IMR-90 (cell line): ENCODE results near the gene ZMIZ1. TPM values are rescaled to one million over a fixed set of nuclear protein-coding genes. Genes with fewer than 3 reads are reported as not detected.

Source experiments
- ATAC-seq: fragments of 200-7000 bp; cut with Tn5 transposase; 2 replicates; pipeline ENCODE4 v1.9.1; 2020; ENCODE audit warnings: low read depth, mild to moderate bottlenecking, moderate library complexity
- BruUV-seq: library from RNA; stranded (reverse); fragments of 400-500 nt; replicated peaks from 2 replicates; lab custom pipeline; 2021; lab: Mats Ljungman, UMichigan
- CTCF ChIA-PET: fragments of 300-600 bp; formaldehyde crosslinking; extraction: SDS; loops from one replicate; lab custom pipeline; 2021; ENCODE audit warnings: antibody characterized with exemption; lab: Yijun Ruan, JAX
- POLR2A ChIA-PET: fragments of 300-600 bp; sonication (Branson Sonifier 250); formaldehyde crosslinking; loops from one replicate; lab custom pipeline; 2022; ENCODE audit warnings: antibody characterized with exemption; ENCODE audit not compliant: unreplicated experiment; lab: Charles Lee
- DNase-seq: peaks from one replicate; pipeline ENCODE4 v3.0.0; 2013
- H2AFZ ChIP-seq: replicated peaks from 2 replicates; pipeline ENCODE3; 2013; ENCODE audit warnings: low read length, mild to moderate bottlenecking; ENCODE audit not compliant: poor library complexity
- H2AK5ac ChIP-seq: 2 replicates; pipeline ENCODE4 v1.6.1; 2013; ENCODE audit warnings: low read depth, low read length, inconsistent platforms
- H2AK9ac ChIP-seq: replicated peaks from 2 replicates; pipeline ENCODE3; 2013; ENCODE audit warnings: mild to moderate bottlenecking, low read depth, low read length, moderate library complexity; ENCODE audit not compliant: poor library complexity
- H2BK120ac ChIP-seq: 2 replicates; pipeline ENCODE4 v1.6.1; 2013; ENCODE audit warnings: low read depth, low read length, inconsistent platforms
- H2BK15ac ChIP-seq: 3 replicates; pipeline ENCODE4 v1.6.1; 2013; ENCODE audit warnings: low read depth, low read length, inconsistent platforms
- H2BK20ac ChIP-seq: 2 replicates; pipeline ENCODE4 v1.6.1; 2013; ENCODE audit warnings: low read depth, mild to moderate bottlenecking, inconsistent platforms, low read length, moderate library complexity
- H2BK5ac ChIP-seq: 2 replicates; pipeline ENCODE4 v1.6.1; 2013; ENCODE audit warnings: mild to moderate bottlenecking, low read depth, low read length, inconsistent platforms; ENCODE audit not compliant: poor library complexity, severe bottlenecking
- H3K14ac ChIP-seq: replicated peaks from 2 replicates; pipeline ENCODE4 v1.6.1; 2013; ENCODE audit warnings: low read depth, low read length, inconsistent platforms
- H3K18ac ChIP-seq: 2 replicates; pipeline ENCODE4 v1.6.1; 2013; ENCODE audit warnings: low read depth, low read length, control low read depth
- H3K23ac ChIP-seq: 2 replicates; pipeline ENCODE4 v1.6.1; 2013; ENCODE audit warnings: low read depth, low read length, inconsistent platforms
- H3K27ac ChIP-seq: 2 replicates; pipeline ENCODE4 v1.5.1; 2013; ENCODE audit warnings: mild to moderate bottlenecking, control low read depth, low read length; ENCODE audit not compliant: insufficient read depth
- H3K27me3 ChIP-seq: 2 replicates; pipeline ENCODE4 v1.6.1; 2013; ENCODE audit warnings: low read length; ENCODE audit not compliant: control insufficient read depth, insufficient read depth
- H3K36me3 ChIP-seq: 2 replicates; pipeline ENCODE4 v1.6.1; 2013; ENCODE audit warnings: low read length, mixed read lengths; ENCODE audit not compliant: control insufficient read depth, insufficient read depth
- H3K4ac ChIP-seq: 2 replicates; pipeline ENCODE4 v1.6.1; 2013; ENCODE audit warnings: low read depth, low read length, inconsistent platforms
- H3K4me1 ChIP-seq: 2 replicates; pipeline ENCODE4 v1.6.1; 2013; ENCODE audit warnings: low read length, mixed read lengths; ENCODE audit not compliant: control insufficient read depth, insufficient read depth
- H3K4me2 ChIP-seq: 2 replicates; pipeline ENCODE4 v1.6.1; 2013; ENCODE audit warnings: low read depth, mild to moderate bottlenecking, control low read depth, low read length, moderate library complexity
- H3K4me3 ChIP-seq: 2 replicates; pipeline ENCODE4 v1.5.1; 2013; ENCODE audit warnings: low read depth, mild to moderate bottlenecking, control low read depth, low read length, moderate library complexity; ENCODE audit not compliant: insufficient read depth
- H3K56ac ChIP-seq: 2 replicates; pipeline ENCODE4 v1.6.1; 2013; ENCODE audit warnings: low read length, inconsistent platforms; ENCODE audit not compliant: insufficient read depth; ENCODE audit errors: extremely low read depth
- H3K79me1 ChIP-seq, 2 experiments: 2 replicates each; pipeline ENCODE4 v1.6.1; 2013; ENCODE audit warnings: low read length in 2 of 2, inconsistent platforms in 1 of 2, low read depth in 1 of 2
- H3K9ac ChIP-seq: 2 replicates; pipeline ENCODE4 v1.6.1; 2013; ENCODE audit warnings: low read depth, low read length, control low read depth
- H3K9me1 ChIP-seq: 2 replicates; pipeline ENCODE4 v1.6.1; 2013; ENCODE audit warnings: low read length, inconsistent platforms; ENCODE audit not compliant: insufficient read depth
- H3K9me3 ChIP-seq: 2 replicates; pipeline ENCODE4 v1.6.1; 2013; ENCODE audit warnings: low read length; ENCODE audit not compliant: control insufficient read depth, insufficient read depth
- H4K20me1 ChIP-seq: 2 replicates; pipeline ENCODE4 v1.6.1; 2013; ENCODE audit warnings: low read length, inconsistent platforms; ENCODE audit not compliant: insufficient read depth
- H4K5ac ChIP-seq: 2 replicates; pipeline ENCODE4 v1.6.1; 2013; ENCODE audit warnings: mild to moderate bottlenecking, low read depth, low read length, control low read depth
- H4K8ac ChIP-seq, 2 experiments: 2 replicates each; pipeline ENCODE4 v1.6.1; 2013; ENCODE audit warnings: low read depth in 2 of 2, low read length in 2 of 2, control low read depth in 1 of 2, inconsistent platforms in 1 of 2
- H4K91ac ChIP-seq: 2 replicates; pipeline ENCODE4 v1.6.1; 2013; ENCODE audit warnings: low read depth, low read length, inconsistent platforms; ENCODE audit not compliant: insufficient read depth
- BHLHE40 ChIP-seq: fragments of 150-350 bp; IDR thresholded peaks from 2 replicates; pipeline ENCODE4 v1.6.1; 2016; ENCODE audit warnings: mild to moderate bottlenecking, low read depth, low read length
- CEBPB ChIP-seq: IDR thresholded peaks from 2 replicates; pipeline ENCODE4 v1.6.1; 2012; ENCODE audit warnings: low read depth, low read length, improper control_type of control experiment
- CTCF ChIP-seq: conservative IDR thresholded peaks from 2 replicates; pipeline ENCODE4 v1.5.1; 2012; ENCODE audit warnings: mild to moderate bottlenecking, low read depth, low read length, improper control_type of control experiment
- ELK1 ChIP-seq: fragments of 150-350 bp; IDR thresholded peaks from 2 replicates; pipeline ENCODE4 v1.6.1; 2016; ENCODE audit warnings: low read depth, mild to moderate bottlenecking, low read length, moderate library complexity, borderline replicate concordance
- FOS ChIP-seq: fragments of 150-350 bp; IDR thresholded peaks from 2 replicates; pipeline ENCODE4 v1.6.1; 2016; ENCODE audit warnings: low read depth, low read length
- MAFK ChIP-seq: IDR thresholded peaks from 2 replicates; pipeline ENCODE4 v1.6.1; 2012; ENCODE audit warnings: low read depth, low read length, improper control_type of control experiment
- MAZ ChIP-seq: IDR thresholded peaks from 2 replicates; pipeline ENCODE4 v1.6.1; 2012; ENCODE audit warnings: low read depth, mild to moderate bottlenecking, low read length, improper control_type of control experiment, moderate library complexity, borderline replicate concordance
- MXI1 ChIP-seq: IDR thresholded peaks from 2 replicates; pipeline ENCODE4 v1.6.1; 2012; ENCODE audit warnings: low read depth, mild to moderate bottlenecking, low read length, moderate library complexity, borderline replicate concordance
- NFE2L2 ChIP-seq: fragments of 150-350 bp; IDR thresholded peaks from 2 replicates; pipeline ENCODE4 v1.6.1; 2016; ENCODE audit warnings: low read depth, mild to moderate bottlenecking, low read length
- POLR2A ChIP-seq: IDR thresholded peaks from 2 replicates; pipeline ENCODE4 v1.6.1; 2012; ENCODE audit warnings: mild to moderate bottlenecking, low read depth, low read length
- RAD21 ChIP-seq: IDR thresholded peaks from 2 replicates; pipeline ENCODE4 v1.6.1; 2012; ENCODE audit warnings: low read length, improper control_type of control experiment
- RCOR1 ChIP-seq: IDR thresholded peaks from 2 replicates; pipeline ENCODE4 v1.6.1; 2012; ENCODE audit warnings: mild to moderate bottlenecking, low read length, improper control_type of control experiment; ENCODE audit not compliant: insufficient replicate concordance
- RFX5 ChIP-seq: IDR thresholded peaks from 2 replicates; pipeline ENCODE4 v1.8.0; 2012; ENCODE audit warnings: low read depth, mild to moderate bottlenecking, low read length, moderate library complexity
- SMC3 ChIP-seq: fragments of 150-350 bp; IDR thresholded peaks from 2 replicates; pipeline ENCODE4 v1.6.1; 2016; ENCODE audit warnings: low read depth, mild to moderate bottlenecking, antibody characterized with exemption, low read length, moderate library complexity
- WGBS, 2 experiments: methylation state at CpG; one replicate each; pipeline versions ENCODE4 v1.1.5 to v1.1.7; 2013; ENCODE audit warnings: missing lambda C conversion rate in 2 of 2; ENCODE audit not compliant: insufficient read length in 1 of 2; ENCODE audit errors: extremely low coverage in 2 of 2; 5-methylcytosine and 5-hydroxymethylcytosine counted together
- dilution Hi-C: fragments of 300-500 bp; cut with HindIII; formaldehyde crosslinking; loops from one replicate; pipeline ENCODE4 v1.14.3; 2018; ENCODE audit warnings: low sequenced_read_pairs; ENCODE audit not compliant: unreplicated experiment
- in situ Hi-C: fragments of 300-500 bp; cut with MboI; formaldehyde crosslinking; loops from 3 replicates; pipeline ENCODE4 v1.14.3; 2019; ENCODE audit warnings: low sequenced_read_pairs, inconsistent platforms, mixed read lengths
- intact Hi-C: fragments of 100-400 bp; cut with micrococcal nuclease; formaldehyde crosslinking; loops from 2 replicates; pipeline ENCODE4 v1.10.0; 2022
- polyA plus RNA-seq, 3 experiments: library from polyadenylated mRNA; depleted of rRNA; stranded (reverse); fragments of >200 nt; gene quantifications; 2 replicates each; pipeline ENCODE4 v1.2.3, GENCODE V29; 2012; ENCODE audit warnings: low replicate concordance in 1 of 3
- total RNA-seq: library from RNA; depleted of rRNA; stranded (reverse); fragments of >200 nt; gene quantifications from 2 replicates; pipeline ENCODE4 v1.2.3, GENCODE V29; 2012
- TF ChIP-seq, protein P1 (sequence below): fragments of 150-350 bp; IDR thresholded peaks from 2 replicates; pipeline ENCODE4 v1.6.1; 2017; ENCODE audit warnings: mild to moderate bottlenecking, antibody characterized with exemption, low read length, low read depth

Gene ZMIZ1
- total and polyA plus RNA-seq, 2 of the 4 experiments (the other 2 are of a cell fraction) = 6.6 to 48.7 TPM

GRCh38 chr10:79262959-79263746, 194.4 kb downstream of the ZMIZ1 start:
- Histone ChIP-seq H3K79me1 (peaks cover 41 to 97% of the 10 kb centered on the region in 2 experiments), H2BK5ac (no peak overlapping the region), H3K4me2 (no peak overlapping the region), H3K27ac (no peak overlapping the region), H4K20me1 (peaks cover 61% of the 10 kb centered on the region), H3K4me1 (peaks cover 53% of the 10 kb centered on the region), H3K27me3 (no peaks in the 10 kb centered on the region), H3K4me3 (no peak overlapping the region), H3K9ac (no peak overlapping the region), H3K36me3 (peaks cover 6% of the 10 kb centered on the region), H2BK15ac (no peak overlapping the region), H2AK9ac (peak overlapping the region; percentile 3), H2AK5ac (no peak overlapping the region), H3K9me3 (no peaks in the 10 kb centered on the region), H3K56ac (no peak overlapping the region), H3K9me1 (peaks cover 65% of the 10 kb centered on the region), H2AFZ (peak overlapping the region; percentile 46), H3K4ac (no peak overlapping the region), H4K91ac (no peak overlapping the region; the same call in 1 of the 2 replicates), H3K14ac (no peak overlapping the region), H4K8ac (no peak overlapping the region; a peak in 1 of 4 replicates), H2BK120ac (no peak overlapping the region), H3K23ac (no peak overlapping the region), H3K18ac (no peak overlapping the region), H2BK20ac (no peak overlapping the region), H4K5ac (no peak overlapping the region)
- intact Hi-C loops (no loop called here), dilution Hi-C loops (no loop called here), in situ Hi-C loops (no loop called here)
- ChIA-PET CTCF (no interaction called here), POLR2A (no interaction called here)
- ATAC-seq (no peak), DNase-seq (no peak)
- WGBS, 2 experiments = 95% methylated on average over 10 of the region's 18 CpGs; no CpG with 5 or more reads in 1 of the 2 experiments
- no TSS peak for BruUV-seq
- no peak for TF ChIP-seq FOS
- no peak for TF ChIP-seq CTCF
- TF ChIP-seq ELK1 = no peak
- TF ChIP-seq, protein P1, sequence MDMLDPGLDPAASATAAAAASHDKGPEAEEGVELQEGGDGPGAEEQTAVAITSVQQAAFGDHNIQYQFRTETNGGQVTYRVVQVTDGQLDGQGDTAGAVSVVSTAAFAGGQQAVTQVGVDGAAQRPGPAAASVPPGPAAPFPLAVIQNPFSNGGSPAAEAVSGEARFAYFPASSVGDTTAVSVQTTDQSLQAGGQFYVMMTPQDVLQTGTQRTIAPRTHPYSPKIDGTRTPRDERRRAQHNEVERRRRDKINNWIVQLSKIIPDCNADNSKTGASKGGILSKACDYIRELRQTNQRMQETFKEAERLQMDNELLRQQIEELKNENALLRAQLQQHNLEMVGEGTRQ = no peak
- TF ChIP-seq NFE2L2 = no peak
- TF ChIP-seq CEBPB = no peak
- TF ChIP-seq RAD21 = no peak
- TF ChIP-seq RFX5 = no peak
- TF ChIP-seq BHLHE40 = no peak
- TF ChIP-seq MAZ = no peak
- TF ChIP-seq SMC3 = no peak
- no peak for TF ChIP-seq MXI1
- no peak for TF ChIP-seq MAFK
- TF ChIP-seq POLR2A = no peak
- TF ChIP-seq RCOR1 = no peak
